Endometrial microvascular endothelial cells (primary cell): Measurements from ENCODE around the gene NPIPB4. TPM values are rescaled to one million over a fixed set of nuclear protein-coding genes. Genes with fewer than 3 reads are reported as not detected.
"Not testable (repeated sequence)": the region's sequence is repeated elsewhere in the genome, so short reads cannot be mapped to it uniquely, and the experiment has no call there.

Experiments
- in situ Hi-C: cut with HindIII; loops from 2 replicates; pipeline ENCODE4 v1.10.0; 2017; ENCODE audit warnings: low sequenced_read_pairs, low pct_unique_long_range_greater_than_20kb; ENCODE audit errors: inconsistent ontology term
- total RNA-seq: library from RNA; depleted of rRNA; stranded (reverse); fragments of >200 nt; gene quantifications from one replicate; pipeline ENCODE4 v1.2.3, GENCODE V29; 2015; ENCODE audit errors: inconsistent ontology term

The NPIPB4 gene
- total RNA-seq = 11.1 TPM

- in situ Hi-C loops = not testable (repeated sequence)
Measured at GRCh38 chr16:21857656-21858055, at the start of gene NPIPB4. Gene NPIPB4 (minus strand): TSS chr16:21857756. CDS start chr16:21857378, 378 bp downstream.

DNA sequence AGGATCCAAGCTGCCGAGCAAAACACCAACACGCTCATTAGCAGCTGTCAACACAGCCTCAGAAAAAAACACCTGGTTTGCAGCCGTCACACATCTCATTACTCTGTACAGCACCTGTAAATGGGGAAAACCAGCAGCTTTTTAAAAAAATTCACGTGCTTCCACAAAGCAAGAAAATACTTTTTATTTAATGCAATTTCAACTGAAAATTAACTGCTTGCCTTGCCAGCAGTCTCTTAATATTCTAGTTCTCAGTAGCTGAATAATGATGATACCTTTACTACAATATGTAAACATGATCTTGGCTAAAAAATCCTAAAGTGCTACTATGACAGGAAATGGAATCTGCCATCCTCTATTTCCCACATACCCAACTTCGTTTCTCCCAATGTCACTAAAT lies 41.4 kb upstream of the NPIPB4 start:
- in situ Hi-C loops = not testable (repeated sequence)

GRCh38 chr16:21881988-21882387 lies 24.4 kb upstream of the NPIPB4 start:
- in situ Hi-C loops = not testable (repeated sequence)

- in situ Hi-C loops = not testable (repeated sequence)
Measured at GRCh38 chr16:21837186-21837585, 20.4 kb downstream of the NPIPB4 start.

DNA sequence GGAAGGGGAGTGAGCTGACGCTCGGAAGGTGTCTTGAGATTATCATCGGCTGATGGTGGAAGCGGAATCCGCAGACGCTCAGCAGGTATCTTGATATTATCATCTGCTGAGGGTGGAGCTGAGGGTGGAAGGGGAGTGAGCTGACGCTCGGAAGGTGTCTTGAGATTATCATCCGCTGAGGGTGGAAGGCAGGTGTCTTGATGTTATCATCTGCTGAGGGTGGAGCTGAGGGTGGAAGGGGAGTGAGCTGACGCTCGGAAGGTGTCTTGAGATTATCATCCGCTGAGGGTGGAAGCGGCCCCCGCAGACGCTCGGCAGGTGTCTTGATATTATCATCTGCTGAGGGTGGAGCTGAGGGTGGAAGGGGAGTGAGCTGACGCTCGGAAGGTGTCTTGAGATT lies 21.2 kb downstream of the NPIPB4 start:
- in situ Hi-C loops = not testable (repeated sequence)

DNA sequence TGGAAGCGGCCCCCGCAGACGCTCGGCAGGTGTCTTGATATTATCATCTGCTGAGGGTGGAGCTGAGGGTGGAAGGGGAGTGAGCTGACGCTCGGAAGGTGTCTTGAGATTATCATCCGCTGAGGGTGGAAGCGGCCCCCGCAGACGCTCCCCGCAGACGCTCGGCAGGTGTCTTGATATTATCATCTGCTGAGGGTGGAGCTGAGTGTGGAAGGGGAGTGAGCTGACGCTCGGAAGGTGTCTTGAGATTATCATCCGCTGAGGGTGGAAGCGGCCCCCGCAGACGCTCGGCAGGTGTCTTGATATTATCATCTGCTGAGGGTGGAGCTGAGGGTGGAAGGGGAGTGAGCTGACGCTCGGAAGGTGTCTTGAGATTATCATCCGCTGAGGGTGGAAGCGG lies 21.8 kb downstream of the NPIPB4 start:
- in situ Hi-C loops = not testable (repeated sequence)

DNA sequence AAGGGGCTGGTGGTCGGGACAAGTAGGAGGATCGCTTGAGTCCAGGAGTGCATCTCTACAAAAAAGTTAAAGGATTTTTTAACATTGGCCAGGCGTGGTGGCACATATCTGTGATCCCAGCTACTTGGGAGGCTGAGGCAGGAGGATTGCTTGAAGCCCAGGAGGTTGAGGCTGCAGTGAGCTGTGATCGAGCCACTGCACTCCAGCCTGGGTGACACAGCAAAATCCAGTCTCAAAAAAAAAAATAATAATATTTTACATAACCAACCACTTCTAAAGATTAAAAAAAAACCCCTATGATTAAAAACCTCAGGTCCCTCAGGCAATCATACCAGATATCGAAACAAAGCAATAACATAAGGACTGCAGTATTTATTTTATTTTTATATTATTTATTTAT lies 23.3 kb downstream of the NPIPB4 start:
- in situ Hi-C loops = not testable (repeated sequence)

- in situ Hi-C loops = not testable (repeated sequence)
Measured at GRCh38 chr16:21829929-21830328, 27.6 kb downstream of the NPIPB4 start.

DNA sequence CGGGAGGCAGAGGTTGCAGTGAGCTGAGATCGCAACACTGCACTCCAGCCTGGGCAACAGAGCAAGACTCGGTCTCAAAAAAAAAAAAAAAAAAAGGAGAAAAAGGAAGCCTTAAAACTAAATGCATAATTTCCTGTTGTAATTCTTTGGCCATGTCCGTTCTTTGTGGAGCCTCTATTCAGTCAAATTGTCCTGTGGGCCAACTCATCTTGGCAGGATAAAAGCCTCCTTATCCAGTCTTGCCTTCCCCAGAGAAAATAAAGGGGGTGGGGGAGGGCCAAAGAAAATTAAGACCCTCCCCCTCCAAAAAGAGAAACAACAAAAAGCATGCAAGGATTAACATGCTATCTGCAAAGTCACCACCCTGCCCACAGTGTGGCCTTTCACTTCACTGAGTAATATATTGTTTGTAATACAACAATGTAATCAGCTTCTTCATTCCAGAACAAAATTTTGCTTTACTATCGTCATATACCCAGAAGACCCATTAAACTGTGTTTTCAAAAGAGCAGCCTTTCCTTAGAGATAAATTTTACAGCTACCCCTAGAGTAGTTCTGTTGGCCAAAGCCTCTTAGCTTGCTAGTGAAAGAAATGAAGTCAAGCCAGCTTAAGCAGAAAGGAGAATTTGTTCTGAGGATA lies 31.4 kb downstream of the NPIPB4 start:
- in situ Hi-C loops = not testable (repeated sequence)

GRCh38 chr16:21825526-21825925 lies 32.0 kb downstream of the NPIPB4 start:
- in situ Hi-C loops = not testable (repeated sequence)

GRCh38 chr16:21823258-21823657 lies 34.3 kb downstream of the NPIPB4 start:
- in situ Hi-C loops = not testable (repeated sequence)

GRCh38 chr16:21820908-21821465 lies 36.6 kb downstream of the NPIPB4 start:
- in situ Hi-C loops = not testable (repeated sequence)

DNA sequence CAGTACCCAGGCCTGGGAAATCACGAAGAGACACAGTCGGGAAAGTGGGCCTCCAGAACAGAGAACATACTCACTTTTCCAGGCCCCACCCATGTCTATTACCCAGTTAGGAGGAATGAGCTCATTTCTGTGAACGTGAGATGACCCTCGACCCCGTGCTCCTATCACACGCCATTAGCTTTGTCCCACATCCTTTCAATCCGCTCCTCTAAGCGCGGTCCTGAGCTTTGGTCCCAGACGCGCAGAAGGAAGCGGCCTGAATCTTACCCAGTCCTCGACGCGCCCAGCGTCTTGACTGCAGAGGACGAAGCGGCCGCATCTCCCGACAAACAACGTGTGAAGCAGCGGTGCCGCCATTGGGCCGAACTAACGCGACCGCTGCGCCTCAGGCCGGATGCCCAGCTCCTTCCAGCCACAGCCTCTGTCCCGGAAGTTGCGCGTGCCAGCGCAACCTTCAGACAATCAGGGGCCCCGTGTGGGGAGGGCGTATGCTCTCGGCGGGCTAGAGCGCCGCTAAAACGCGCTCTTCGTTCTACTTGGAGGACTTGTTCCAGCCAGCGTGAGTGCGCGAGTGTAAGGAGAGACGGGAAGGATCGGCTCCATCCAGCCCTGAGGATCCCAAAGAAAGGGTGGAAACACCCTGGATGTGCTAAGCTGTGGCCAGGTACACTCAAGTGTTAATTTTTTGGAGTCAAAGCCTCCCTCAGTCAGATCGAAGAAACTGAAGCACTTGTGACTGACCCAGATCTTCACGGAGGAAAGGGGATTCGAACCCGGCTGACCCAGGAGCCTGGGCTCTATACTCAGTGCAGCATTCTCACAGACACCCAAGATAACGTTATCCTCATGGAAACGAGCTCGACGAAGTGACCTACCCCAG lies 37.3 kb downstream of the NPIPB4 start:
- in situ Hi-C loops = not testable (repeated sequence)

GRCh38 chr16:21819617-21820016 lies 37.9 kb downstream of the NPIPB4 start:
- in situ Hi-C loops = not testable (repeated sequence)

DNA sequence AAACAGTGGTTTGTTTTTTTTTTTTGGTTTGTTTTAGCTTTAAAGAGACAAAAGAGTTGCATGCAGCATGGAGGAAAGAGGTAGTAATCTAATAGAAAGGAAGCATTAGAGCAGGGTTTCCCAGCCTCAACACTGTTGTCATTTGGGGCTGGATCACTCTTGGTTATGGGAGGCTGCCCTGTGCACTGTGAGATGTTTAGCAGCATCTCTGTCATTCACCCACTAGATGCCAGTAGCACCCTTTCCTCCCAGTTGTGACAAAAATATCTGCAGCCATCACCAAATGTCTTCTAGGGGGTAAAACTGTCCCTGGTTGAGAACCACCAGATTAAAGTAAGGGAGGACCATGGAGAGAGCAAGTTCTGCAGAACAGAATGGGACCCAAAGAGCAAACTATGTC lies 40.5 kb downstream of the NPIPB4 start:
- in situ Hi-C loops = not testable (repeated sequence)

GRCh38 chr16:21815694-21816093 lies 41.9 kb downstream of the NPIPB4 start:
- in situ Hi-C loops = not testable (repeated sequence)

DNA sequence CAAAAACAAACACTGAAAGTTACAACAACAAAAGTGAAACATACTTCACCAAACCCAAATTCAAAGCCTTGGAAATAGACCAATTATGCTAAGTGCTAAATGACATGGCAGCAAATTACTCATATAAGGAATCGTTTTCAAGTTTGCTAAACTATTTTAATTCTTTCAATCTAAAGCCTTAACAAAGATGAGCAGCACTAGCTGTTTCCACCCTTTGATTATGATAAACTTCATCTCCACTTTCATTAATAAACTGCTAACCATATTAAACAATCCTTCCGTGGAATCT lies 55.2 kb downstream of the NPIPB4 start:
- in situ Hi-C loops = not testable (repeated sequence)

- in situ Hi-C loops = not testable (repeated sequence)
Measured at GRCh38 chr16:21801538-21802374, 55.8 kb downstream of the NPIPB4 start.

DNA sequence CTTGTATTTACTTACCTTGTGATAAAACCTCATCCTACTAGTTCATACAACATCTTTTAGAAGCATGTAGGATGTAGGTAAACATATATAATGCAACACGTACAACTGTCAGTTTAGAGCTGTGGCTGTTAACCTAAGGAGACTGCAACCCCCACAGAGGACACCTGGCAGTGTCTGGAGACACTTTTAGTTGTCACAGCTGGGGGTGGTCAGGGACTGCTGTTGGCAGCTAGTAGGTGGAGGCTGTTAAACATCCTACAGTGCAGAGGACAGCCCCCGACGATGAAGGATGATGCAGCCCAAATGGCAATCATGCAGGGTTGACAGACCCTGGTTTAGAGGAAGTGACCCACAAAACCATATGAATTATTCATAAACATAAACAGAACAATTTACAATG lies 59.0 kb downstream of the NPIPB4 start:
- in situ Hi-C loops = not testable (repeated sequence)
